ENCODE data around the gene SLC49A4.

Gene SLC49A4

DNA sequence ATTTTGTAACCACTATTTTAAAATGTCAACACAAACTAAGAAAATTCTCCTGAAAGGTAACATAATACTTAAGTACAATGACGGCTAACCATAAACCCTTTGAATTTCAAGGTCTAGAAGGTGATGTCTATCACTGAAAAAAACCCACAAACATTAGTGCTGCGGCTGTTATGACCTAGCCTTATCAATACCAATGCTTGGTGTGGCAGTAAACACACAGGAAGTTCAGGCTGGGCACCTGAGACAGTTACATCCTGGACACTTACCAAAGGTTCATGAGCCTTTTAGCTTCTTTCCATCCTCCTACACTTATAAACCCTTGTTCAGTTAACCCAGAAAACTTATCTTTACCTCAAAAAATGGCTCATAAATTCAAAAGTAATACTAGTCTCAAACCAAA lies 7.0 kb upstream of the SLC49A4 start:
- DNase-seq (ENCODE audit: insufficient read length, low spot score), result no peak
- TF ChIP-seq, protein P1, sequence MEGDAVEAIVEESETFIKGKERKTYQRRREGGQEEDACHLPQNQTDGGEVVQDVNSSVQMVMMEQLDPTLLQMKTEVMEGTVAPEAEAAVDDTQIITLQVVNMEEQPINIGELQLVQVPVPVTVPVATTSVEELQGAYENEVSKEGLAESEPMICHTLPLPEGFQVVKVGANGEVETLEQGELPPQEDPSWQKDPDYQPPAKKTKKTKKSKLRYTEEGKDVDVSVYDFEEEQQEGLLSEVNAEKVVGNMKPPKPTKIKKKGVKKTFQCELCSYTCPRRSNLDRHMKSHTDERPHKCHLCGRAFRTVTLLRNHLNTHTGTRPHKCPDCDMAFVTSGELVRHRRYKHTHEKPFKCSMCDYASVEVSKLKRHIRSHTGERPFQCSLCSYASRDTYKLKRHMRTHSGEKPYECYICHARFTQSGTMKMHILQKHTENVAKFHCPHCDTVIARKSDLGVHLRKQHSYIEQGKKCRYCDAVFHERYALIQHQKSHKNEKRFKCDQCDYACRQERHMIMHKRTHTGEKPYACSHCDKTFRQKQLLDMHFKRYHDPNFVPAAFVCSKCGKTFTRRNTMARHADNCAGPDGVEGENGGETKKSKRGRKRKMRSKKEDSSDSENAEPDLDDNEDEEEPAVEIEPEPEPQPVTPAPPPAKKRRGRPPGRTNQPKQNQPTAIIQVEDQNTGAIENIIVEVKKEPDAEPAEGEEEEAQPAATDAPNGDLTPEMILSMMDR (IDR thresholded peaks at IDR 0.05; ENCODE audit: insufficient read depth, missing control alignments), result no peak
- peak; percentile 55 for FAIRE-seq

- no peak for FAIRE-seq
These were observed 5.1 kb upstream of the SLC49A4 start for GRCh38 chr3:122789585-122790273.

GRCh38 chr3:122793568-122794416 lies 1.1 kb upstream of the SLC49A4 start, which contains the start of gene HSPBAP1:
Gene HSPBAP1, minus strand, starts transcription at chr3:122793831. Its CDS starts 151 bp downstream, at chr3:122793680.
- TF ChIP-seq, protein P1 (IDR thresholded peaks at IDR 0.05; ENCODE audit: insufficient read depth, missing control alignments), result no peak
- DNase-seq (ENCODE audit: insufficient read length, low spot score) (peak; percentile 57), FAIRE-seq (no peak)

More at GRCh38 chr3:122789585-122790273, 5.1 kb upstream of the SLC49A4 start:
- TF ChIP-seq, protein P1 (IDR thresholded peaks at IDR 0.05; ENCODE audit: insufficient read depth, missing control alignments), result no peak
- DNase-seq (ENCODE audit: insufficient read length, low spot score), result no peak

DNA sequence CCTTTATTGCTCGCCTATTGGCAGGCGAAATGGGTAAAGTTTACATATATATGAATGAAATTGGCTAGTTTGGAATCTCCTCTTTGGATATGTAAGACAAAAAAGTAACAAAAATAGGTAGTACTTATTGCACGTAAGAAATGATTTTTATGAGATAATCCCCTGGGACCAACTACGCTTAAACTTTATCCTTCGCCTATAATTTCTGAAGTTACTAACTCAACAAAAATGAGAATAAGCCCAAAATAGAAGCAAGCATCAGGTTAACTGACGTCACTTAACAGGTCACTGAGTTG lies 438 bp upstream of the SLC49A4 start:
- TF ChIP-seq, protein P1 (IDR thresholded peaks at IDR 0.05; ENCODE audit: insufficient read depth, missing control alignments), result no peak
- DNase-seq (ENCODE audit: insufficient read length, low spot score) (no peak), FAIRE-seq (no peak)

- TF ChIP-seq, protein P1 (IDR thresholded peaks at IDR 0.05; ENCODE audit: insufficient read depth, missing control alignments), result no peak
- DNase-seq (ENCODE audit: insufficient read length, low spot score), result no peak
- no peak for FAIRE-seq
These were observed 866 bp downstream of the SLC49A4 start for GRCh38 chr3:122795674-122796195.

- FAIRE-seq (no peak), DNase-seq (ENCODE audit: insufficient read length, low spot score) (no peak)
- TF ChIP-seq, protein P1 (IDR thresholded peaks at IDR 0.05; ENCODE audit: insufficient read depth, missing control alignments), result no peak
These were observed 2.4 kb downstream of the SLC49A4 start for GRCh38 chr3:122797291-122797690.

All from D721Med (cell line).